CD4-positive, alpha-beta T cell treated with Interleukin-4 for 1 hour (primary cell): ENCODE data around the gene ERMARD.

Source experiments
- DNase-seq, 2 donors: peaks; one replicate each; pipeline ENCODE4 v3.0.0-alpha.2; 2020 to 2022

Gene ERMARD

DNA sequence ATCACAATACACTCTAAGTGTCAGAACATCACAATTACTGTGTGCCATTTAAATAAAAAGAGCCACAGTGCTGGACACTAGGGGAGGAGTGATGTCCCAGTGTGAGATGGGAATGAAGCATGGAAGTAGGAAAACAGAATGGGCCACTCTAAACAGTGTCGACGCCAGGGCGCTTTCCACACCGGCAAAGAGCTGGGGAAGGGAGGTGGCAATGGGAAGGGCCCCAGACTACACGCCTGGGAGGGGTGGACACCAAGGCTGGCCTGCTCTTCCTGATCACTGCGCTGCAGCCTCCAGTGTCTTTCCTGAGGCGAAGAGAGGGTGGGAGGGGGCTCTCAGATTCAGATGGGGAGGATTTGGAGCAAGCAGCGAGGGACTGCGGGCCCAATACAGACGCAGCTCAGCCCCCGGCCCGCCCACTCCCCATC lies 75.9 kb downstream of the ERMARD start:
- no peak for DNase-seq

DNA sequence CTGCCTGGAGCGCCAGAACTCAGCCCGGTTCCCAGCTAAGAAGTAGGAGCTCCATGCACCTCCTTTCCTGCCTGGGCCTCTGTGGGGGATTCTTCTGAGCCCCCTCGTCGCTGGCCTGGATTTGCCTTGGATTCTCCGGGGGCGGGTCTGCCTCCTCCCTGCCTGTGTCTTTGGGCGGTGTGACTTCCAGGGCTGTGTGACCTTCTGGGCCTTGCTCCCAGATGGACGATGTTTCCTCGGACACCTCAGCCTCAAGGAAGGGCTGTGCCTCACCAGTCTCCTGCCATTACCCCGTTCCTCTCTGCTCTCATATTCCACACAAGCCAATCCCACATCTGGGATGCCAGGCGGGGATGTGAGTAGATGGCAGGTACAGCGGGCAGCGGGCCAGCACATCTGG lies 76.8 kb downstream of the ERMARD start:
- no peak for DNase-seq

DNA sequence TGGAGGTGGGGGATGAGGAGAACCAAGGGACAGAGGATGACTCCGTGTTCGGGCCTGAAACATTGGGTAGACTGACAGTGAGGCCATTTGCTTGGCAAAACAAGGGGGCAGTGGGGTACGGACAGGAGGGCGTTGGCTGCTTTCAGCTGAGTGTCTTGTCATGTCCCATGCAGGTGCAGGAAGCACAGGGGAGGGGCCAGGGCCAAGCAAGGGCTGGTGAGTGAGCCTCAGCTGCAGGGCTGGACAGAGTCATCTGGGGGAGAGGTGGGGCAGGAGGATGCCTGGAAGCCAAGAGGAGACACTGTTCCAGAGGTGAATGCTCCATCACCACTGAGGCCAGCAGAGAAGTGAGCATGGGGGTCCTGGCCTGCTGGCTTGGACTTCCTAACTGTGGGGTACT lies 78.4 kb downstream of the ERMARD start:
- no peak for DNase-seq

DNA sequence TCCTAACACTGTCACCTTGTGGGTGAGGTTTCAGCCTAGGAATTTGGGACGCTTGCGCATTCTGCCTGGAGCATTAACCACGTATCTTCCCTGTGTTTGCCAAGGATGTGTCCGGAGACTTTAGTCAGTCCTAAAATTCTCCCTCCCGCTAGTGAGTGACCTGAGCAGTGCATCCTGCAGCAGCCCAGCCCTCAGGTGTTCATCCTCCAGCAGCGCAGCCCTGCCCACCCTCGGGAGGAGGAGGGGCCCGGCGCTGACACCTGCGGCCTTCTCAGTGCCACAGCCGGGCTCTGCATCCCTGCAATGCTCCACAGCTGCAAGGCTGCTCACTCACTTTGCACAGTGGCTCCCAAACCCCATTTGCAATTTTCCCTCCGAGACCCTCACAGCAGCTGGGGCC lies 79.5 kb downstream of the ERMARD start:
- DNase-seq, result no peak
